AG08396 (cell line): ENCODE results near the gene ATP2B2.
"Not testable (repeated sequence)": the region's sequence is repeated elsewhere in the genome, so short reads cannot be mapped to it uniquely, and the experiment has no call there.

Experiments used
- DNase-seq: peaks from one replicate; pipeline ENCODE4 v3.0.0; 2012; ENCODE audit warnings: low spot score, mixed read lengths

The ATP2B2 gene

GRCh38 chr3:10505050-10505790 is at the start of gene ATP2B2:
Gene ATP2B2, minus strand, starts transcription at chr3:10505586. Its CDS starts 56,043 bp downstream, at chr3:10449543.
- DNase-seq = no peak

- no peak for DNase-seq
These were observed 49.4 kb upstream of the ATP2B2 start for GRCh38 chr3:10554746-10555145.

GRCh38 chr3:10554236-10554611 is 48.8 kb upstream of the ATP2B2 start:
- no peak for DNase-seq

GRCh38 chr3:10553591-10554235 is 48.3 kb upstream of the ATP2B2 start:
- no peak for DNase-seq

- DNase-seq = no peak
These were observed 47.2 kb upstream of the ATP2B2 start for GRCh38 chr3:10552631-10552943.

GRCh38 chr3:10551821-10552630 is 46.6 kb upstream of the ATP2B2 start:
- peak; percentile 25 for DNase-seq

- no peak for DNase-seq
These were observed 45.8 kb upstream of the ATP2B2 start for GRCh38 chr3:10551139-10551538.

- DNase-seq = no peak
These were observed 45.3 kb upstream of the ATP2B2 start for GRCh38 chr3:10550705-10551104.

GRCh38 chr3:10549617-10550230 is 44.3 kb upstream of the ATP2B2 start:
- DNase-seq = no peak

- DNase-seq = no peak
These were observed 43.6 kb upstream of the ATP2B2 start for GRCh38 chr3:10548992-10549391.

GRCh38 chr3:10547841-10548783 is 42.7 kb upstream of the ATP2B2 start:
- DNase-seq = no peak

- DNase-seq = no peak
These were observed 42.0 kb upstream of the ATP2B2 start for GRCh38 chr3:10547413-10547812.

- DNase-seq = no peak
These were observed 41.5 kb upstream of the ATP2B2 start for GRCh38 chr3:10546820-10547263.

- DNase-seq = no peak
These were observed 40.8 kb upstream of the ATP2B2 start for GRCh38 chr3:10546181-10546624.

GRCh38 chr3:10542518-10542917 is 37.1 kb upstream of the ATP2B2 start:
- no peak for DNase-seq

GRCh38 chr3:10540347-10540746 is 35.0 kb upstream of the ATP2B2 start:
- DNase-seq = not testable (repeated sequence)

- no peak for DNase-seq
These were observed 28.7 kb upstream of the ATP2B2 start for GRCh38 chr3:10534066-10534465.

GRCh38 chr3:10533737-10534023 is 28.3 kb upstream of the ATP2B2 start:
- DNase-seq = no peak

GRCh38 chr3:10532939-10533736 is 27.8 kb upstream of the ATP2B2 start:
- no peak for DNase-seq

- DNase-seq = no peak
These were observed 25.6 kb upstream of the ATP2B2 start for GRCh38 chr3:10531031-10531430.

- no peak for DNase-seq
These were observed 24.9 kb upstream of the ATP2B2 start for GRCh38 chr3:10530241-10530640.
